HG03439 (cell line): Measurements from ENCODE around the gene MSH5.

Experiments used
- ATAC-seq: cut with Tn5 transposase; IDR thresholded peaks from one replicate; pipeline ENCODE4 v1.9.1; 2021; ENCODE audit warnings: mild to moderate bottlenecking, moderate library complexity; ENCODE audit not compliant: unreplicated experiment

Gene MSH5

DNA sequence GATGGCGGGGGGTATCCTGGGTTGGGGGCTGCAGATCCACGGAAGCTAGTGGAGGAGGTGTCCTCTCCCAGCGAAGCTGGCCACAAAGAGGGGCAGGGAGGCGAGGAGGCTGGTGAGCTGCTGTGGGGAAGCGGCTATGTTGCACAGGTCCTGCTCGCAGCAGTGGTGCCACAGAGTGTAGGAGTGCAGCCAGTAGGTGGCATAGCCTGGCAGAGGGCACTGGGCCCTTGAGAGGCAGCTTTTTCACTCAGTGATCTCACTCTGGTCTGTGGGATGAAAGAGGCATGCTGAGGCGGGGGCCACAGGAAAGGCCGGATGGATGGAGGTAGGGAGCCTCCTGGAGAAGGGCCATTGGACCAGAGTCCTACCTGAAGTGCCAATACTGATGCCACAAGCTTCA, 27.5 kb upstream of the MSH5 start:
- no peak for ATAC-seq

DNA sequence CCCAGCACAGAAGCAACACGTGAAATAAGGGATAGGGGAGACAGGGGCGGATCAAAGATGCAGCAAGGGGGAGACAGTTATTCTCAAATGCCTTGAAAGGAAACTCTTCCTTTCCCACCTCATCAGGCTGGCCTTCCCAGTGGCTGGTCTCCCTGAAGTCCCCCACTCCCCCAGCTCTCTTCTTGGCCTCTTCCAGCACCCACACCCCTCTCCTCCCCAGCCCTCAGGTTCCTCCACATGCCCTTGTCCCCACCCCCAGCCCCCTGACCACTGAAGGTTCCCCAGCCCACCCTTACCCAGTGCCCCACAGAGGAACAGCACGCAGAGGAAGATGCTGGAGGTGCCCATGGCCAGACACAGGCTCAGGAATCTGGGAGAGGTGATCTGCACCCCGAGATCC, 26.3 kb upstream of the MSH5 start:
- ATAC-seq = no peak

DNA sequence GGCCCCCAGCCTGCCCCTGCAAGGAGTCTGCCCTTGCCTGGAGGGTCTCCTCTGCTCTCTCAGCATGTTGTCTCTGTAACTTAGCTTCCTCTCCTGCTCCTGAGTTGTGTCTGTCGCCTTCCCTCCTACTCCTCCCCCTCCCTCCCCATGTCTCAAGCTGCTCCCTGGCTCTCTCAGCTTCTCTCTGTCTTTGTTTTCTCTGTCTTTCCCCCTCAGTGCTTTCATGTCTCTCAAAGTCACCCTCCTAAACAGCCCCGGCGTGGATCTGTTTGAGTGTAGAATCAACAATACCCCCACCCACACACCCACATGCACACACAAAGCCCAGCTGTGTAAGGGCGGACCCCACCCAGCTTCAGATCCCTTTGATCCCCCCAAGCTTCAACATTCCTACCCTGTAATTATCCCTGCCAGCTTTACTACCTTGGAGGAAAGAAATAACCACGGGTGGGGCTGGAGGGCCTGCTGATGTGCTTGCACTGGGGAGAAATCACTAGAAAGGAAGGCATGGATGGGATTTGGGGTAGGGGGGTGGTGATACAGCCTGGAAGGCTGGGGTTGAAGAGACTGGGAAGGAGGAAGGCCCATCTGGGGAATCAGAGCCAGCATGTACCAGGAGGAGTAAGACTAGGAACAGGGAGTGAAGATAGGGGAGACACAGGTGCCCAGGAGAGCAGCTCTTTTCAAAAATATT, 25.7 kb upstream of the MSH5 start:
- no peak for ATAC-seq

DNA sequence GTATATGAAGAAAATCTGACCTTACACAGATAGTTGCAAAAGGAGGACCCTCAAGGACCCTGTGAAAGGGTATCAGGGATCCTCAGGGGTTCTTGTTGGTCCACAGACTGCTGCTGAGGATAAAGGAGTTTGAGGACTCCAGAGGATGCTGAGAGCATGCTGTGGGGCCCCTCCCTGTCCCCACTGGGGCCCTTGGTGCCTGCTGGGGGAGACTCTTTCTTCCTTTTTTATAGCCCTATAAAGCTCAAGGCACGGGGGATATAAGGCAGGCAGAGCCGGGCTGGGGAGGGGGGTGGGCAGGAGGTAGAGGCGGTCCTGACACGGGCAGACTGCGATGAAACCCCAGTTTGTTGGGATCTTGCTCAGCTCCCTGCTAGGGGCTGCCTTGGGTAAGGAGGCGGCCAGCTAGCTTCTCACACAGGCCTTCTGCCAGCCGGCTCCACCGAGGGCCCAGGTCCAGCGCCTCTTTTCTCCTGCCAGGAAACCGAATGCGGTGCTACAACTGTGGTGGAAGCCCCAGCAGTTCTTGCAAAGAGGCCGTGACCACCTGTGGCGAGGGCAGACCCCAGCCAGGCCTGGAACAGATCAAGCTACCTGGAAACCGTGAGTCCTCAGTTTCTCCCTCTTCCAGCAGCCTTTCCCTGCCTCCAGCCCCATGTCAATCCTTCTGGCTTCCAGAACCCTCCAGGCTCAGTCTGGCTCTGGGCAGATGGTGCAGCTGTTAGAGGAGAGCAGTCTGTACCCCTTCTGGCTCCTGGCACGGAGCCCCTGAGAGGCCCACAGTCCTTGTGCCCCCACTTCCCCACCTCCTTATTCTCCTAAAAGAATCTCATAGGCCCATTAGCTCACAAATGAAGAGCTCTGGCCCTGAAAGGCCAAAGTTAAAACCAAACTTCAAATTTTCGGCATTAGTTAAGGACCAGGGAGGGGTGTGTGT, 24.5 kb upstream of the MSH5 start, which contains the start of gene LY6G6D:
Gene LY6G6D (plus strand): TSS at position 327 of the 937 bp plus-strand sequence. CDS start 8 bp downstream, at position 335.
- ATAC-seq = no peak

DNA sequence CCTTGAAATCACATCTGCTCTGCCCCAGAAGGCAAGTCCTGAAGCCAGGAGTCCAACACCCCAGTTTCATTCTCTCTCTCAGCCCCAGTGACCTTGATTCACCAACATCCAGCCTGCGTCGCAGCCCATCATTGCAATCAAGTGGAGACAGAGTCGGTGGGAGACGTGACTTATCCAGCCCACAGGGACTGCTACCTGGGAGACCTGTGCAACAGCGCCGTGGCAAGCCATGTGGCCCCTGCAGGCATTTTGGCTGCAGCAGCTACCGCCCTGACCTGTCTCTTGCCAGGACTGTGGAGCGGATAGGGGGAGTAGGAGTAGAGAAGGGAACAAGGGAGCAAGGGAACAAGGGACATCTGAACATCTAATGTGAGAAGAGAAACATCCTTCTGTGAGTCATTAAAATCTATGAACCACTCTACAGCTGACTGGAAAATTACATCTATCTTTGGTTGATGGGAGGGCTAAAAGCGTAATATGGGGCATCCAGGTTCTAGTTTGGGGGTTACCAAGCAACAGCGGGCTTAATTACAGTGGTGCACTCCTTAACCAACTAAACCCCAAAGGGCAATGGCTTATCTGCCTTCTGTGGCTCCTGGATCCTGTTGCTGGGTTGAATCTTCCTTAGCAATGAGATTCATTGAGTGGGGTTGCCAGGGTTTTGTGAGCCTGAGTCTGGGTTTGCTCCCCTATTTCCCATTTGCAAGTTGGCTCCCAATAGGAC, 22.1 kb upstream of the MSH5 start:
- ATAC-seq = no peak

DNA sequence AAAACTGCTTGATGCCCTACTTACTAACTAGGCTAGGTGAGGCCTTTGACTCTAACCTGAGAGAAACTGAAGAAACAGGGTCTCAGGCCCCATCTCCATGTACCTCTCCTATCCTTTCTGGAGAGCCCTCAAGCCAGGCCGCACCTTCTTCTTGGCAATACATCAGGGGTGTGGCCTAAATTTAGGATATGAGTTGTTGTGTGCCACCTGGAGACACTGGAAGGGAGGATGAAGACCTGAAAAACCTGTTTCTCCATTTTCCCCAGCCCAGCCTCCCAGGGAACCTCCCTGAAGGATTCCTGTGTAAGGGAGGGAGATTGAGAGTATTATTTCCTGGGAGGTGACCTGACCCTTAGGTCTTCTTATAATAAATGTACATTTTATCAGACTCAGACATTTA, 21.5 kb upstream of the MSH5 start:
- no peak for ATAC-seq

DNA sequence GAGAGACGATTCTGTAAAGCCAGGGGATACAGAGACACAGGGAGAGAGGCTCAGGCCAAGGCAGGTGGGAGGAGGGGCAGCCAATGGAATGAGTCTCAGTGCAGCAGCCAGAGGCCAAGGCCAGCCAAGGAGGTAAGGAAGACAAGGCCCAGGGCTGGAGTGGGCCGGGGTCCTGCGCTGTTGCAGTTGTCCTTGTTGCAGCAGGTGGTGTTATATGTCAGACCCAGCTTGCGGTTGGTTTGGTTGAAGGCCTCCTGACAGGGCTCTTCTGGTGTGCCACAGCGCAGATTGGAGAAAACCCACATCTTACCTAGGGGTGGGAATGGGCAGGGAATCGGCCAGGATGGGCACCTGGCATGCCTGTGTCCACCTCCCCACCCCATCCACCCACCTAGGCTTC, 20.8 kb upstream of the MSH5 start:
- no peak for ATAC-seq

DNA sequence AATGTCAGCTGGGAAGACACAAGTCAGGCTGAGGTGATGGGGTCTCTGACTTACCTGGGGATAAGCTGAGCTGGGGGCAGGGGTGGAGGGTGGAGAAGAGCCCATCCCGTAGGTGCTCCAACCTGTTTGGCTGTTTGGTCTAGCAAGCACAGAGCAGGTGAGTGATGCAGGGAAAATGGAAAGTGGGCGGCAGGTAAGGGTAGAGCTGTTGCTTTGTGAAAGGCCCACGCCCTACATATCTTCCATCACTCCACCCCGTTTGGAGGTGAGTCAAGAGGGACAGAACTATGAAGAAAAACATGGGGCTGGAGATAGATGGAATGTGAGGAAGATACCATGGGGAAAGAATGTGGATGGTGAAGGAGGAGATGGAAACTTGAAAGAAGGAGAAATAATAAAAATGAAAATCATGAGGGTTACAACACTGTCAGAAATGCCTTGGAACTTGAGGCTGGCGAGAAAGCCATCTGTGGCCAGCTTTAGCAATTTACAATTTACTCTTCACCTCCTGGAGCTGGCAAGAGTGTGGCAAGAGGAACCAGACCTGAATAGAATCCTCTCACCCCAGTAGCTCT, 19.5 kb upstream of the MSH5 start:
- ATAC-seq = no peak

DNA sequence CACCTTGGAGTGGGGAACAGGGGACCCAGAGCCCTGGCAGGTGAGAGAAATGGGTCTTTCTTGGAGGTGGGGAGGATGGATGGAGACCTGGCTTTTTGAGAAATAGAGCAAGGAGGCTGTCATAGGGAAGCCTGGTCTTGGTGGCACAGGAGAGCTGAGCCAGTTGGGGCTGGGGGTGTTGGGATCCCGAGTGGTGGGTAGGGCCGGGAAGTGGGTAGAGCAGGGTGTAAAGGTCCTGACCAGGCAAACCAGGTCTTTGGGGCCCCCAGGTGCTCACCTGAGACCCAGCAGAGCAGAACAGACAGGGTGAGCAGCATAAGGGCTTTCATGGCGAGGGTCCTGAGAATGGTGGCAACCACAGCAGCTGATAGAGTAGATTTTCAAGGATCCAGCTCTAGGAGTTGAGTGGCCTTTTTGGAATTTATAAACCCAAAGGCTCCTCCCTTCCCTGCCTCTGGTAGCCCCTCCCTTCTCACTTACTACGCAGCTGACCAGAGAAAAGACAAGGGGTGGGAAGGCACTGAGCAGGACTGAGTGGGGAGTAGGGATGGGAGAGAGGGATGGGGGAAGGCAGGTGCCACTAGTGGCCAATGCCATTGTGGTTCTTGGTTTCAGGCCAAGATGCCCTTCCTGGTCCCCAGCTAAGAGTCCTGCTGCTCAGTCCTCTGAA, 18.3 kb upstream of the MSH5 start, which contains the start of gene LY6G6C:
Gene LY6G6C (minus strand): TSS at position 396 of the 670 bp plus-strand sequence. CDS start 67 bp downstream, at position 329.
- no peak for ATAC-seq

DNA sequence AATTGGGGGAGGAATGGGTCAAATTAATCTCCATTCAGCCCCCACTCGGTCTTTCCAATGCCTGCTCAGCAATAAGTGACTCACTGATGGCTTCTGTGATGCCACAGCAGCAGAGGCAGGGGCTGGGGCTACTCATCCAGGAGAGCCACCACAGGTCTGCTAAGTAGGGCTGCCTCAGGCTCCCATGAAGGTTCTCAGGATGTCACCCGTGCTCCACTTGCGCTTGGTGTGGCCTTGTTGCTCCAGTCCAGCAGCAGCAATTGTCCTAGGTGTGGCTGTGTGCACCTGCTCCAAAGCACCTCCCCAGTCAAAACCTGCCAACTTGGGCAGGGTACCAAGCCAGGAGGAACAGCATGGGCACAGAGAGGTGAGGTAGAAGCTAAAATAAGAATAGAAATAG, 17.6 kb upstream of the MSH5 start:
- no peak for ATAC-seq

DNA sequence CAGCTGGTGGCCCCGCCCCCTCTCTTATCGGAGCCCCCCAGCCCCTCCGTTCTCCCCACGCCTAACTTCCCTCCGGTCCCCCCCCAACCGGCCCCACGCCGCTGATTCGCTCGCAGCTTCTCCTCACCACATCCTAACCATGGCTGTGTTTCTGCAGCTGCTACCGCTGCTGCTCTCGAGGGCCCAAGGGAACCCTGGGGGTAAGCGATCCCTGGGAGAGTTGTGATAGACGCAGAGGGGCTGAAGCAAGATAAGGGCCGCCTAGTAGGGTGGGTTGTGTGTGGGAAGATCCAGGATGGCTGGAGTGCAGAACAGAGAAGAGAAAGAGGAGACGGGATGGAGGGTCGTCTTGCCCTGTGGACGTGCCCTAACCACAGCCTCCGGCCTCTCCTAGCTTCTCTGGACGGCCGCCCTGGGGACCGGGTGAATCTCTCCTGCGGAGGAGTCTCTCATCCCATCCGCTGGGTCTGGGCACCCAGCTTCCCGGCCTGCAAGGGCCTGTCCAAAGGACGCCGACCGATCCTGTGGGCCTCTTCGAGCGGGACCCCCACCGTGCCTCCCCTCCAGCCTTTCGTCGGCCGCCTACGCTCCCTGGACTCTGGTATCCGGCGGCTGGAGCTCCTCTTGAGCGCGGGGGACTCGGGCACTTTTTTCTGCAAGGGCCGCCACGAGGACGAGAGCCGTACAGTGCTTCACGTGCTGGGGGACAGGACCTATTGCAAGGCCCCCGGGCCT, 16.4 kb upstream of the MSH5 start, which contains the start of gene MPIG6B:
Gene MPIG6B (plus strand): TSS at position 129 of the 735 bp plus-strand sequence. CDS start 11 bp downstream, at position 140.
- no peak for ATAC-seq

DNA sequence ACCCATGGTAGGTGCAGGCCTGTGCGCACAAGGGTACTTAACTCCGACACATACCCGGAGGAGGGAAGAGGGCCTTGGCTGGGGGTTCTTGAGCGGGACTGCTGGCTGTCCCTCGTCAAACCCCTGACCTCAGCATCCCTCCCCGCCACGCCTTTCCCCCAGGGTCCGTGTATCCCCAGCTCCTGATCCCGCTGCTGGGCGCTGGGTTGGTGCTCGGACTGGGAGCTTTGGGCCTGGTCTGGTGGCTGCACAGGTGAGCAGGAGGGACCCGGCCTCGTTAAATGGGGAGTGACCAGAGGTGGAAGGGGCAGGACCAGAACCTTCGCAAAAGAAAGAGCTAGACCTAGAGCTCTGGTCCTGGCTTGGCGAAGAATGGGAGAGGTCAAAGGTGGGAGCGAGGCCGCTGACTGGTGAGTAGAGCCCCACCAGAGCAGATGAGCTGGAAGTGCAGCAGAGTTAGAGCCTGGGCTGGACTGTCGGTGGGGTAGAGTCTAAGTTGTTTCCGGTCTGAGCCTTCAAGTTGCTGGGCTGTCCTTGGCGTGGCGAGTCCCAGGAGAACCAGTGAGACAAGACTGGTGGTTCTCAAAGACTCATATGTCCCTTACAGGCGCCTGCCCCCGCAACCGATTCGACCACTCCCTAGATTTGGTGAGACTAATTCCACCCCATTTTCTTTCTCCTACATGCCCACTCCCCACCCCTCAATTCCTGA, 15.7 kb upstream of the MSH5 start:
- no peak for ATAC-seq

DNA sequence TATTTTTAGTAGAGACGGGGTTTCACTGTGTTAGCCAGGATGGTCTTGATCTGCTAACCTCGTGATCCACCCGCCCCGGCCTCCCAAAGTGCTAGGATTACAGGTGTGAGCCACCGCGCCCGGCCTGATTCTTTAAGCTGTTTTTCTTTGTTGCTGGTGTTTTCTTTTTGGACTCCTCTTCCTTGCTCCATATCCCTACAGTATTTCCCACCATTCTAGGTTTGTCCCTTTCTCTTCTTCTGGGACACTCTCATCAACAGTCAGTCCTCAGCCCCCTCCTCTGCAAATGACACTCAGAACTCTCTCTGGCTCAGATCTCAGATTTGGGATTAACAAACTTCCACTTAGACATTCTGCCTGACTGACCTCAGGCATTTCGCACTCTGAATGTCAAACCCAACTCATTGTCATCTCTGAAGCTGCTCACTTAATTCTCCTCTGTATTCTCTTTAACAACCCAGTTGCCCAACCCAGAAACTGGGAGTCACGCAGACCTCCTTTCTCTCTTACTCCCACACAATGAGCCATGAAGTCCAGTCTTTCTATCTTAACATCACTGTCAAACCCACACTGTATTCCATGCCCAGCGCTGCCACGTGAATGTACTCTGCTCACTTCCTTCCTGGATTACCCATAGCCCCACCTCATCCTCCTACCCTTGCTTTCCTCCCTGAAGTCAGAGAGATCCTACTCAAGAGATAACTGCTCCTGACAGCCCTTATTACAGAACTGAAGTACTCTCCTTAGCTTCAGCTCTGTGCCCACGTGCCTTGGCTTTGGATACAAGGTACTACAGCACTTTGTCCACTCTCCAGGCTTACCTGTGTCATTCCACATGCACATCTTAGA, 14.1 kb upstream of the MSH5 start:
- ATAC-seq = no peak

DNA sequence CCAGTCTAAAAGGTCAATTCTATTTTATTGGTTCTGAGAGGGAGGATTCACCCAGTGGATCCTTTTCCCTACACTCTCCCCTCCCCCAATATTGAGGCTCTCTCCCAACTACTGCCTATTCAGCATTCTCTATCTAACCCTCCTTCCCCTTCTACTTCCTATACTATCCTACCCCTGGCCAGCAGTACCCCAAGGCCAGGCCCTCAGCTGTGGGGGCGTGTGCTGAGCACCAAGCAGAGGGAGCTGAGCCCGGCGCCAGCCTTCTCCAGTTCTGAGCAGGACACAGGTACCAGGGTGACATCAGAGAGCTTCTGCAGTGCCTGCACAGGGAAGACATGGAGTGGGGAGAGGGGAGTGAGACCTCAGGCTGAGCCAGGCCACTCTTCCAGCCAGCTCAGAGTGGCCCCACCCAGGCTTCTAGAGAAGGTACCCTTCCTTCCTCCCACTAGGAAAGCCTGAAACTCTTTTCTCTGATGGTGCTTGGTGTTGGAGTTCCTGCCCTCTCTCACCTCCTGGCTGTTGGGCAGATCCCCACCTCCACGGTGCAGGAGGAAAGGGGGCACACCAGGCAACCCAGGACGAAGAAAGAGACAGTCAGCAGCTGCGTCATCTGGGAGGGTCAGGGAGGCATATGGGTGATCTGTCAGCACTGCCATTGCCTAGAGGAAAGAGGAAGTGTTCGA, 12.6 kb upstream of the MSH5 start:
- ATAC-seq = no peak

DNA sequence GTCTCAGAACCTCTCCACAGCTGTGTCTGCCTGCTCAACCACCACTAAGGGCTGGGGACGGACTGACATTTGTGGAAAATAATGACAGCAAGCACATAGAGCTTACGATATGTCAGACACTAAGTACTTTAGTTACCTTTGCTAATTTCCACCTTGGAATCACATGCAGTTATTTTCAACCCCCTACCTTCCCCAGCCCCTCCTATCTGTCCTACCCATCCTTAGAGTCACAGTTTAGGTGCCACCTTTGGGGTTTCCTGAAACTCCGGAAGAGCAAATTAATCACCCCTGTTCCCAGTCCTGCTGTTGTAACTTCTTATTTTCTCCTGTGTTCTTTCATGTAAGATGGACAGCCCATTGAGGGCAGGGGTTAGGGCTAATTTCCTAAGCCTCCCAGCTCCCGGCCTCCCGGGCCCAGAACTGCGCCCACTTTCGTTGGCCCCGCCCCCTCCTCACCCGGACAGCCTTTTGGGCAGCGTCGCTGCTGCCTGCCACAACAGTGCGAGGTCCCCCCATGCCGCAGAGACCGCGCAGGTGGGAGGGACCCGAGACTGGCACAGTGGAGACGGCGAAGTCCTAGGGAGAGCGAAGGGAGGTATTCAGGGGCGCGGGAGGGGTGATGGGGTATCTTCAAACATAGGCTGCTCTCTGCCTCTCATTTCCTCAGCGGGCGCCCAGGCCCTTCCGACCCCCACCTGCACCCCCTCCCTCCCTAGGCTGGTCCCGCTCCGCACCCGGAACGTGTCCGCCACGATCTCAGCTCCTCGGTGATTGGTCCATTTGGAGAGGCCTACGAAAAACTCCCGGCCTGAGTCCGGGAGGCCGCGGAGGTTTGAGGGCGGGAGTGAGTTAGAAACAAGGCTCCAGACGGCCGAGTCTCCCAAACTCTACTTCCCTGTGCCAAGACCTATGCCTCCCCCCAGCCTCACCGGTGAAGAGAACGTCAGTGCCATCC, 11.8 kb upstream of the MSH5 start:
- no peak for ATAC-seq

DNA sequence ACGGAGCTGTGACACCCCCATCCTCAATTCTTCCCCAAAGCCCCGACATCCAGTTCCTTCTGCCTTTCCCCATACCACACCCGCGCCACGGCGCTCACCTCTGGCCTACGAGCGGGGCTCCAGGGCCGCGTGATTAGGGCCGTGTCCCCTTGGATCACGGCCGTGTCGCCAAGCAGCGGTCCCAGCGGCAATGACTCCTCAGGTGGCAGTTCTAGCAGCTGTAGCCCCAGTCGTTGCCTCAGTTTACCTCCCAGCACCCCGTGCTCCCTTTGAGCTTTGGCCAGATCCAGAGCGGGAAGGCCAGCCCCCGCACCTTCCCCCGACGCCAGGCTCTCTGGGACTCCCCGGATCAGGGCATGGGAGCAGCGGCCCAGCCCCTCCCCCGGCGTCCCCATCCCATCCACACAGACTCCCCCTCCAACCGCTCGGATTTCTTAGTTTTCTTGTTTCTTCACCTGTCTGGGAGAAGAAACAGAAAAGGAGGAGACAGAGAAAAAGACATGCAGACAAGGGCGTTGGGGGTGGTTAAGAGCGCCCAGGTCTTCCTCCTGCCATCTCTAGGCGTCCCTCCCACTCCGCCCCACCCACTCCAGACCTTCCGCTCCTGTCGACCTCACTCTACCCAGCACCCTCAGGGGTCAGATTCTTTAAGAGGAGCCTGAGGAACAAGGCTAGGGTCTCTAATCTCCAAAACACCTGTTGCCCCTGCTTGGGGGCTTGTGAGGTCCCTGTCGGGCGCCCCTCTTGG, 10.9 kb upstream of the MSH5 start, which contains the start of gene DDAH2:
Gene DDAH2 (minus strand): TSS at position 533 of the 748 bp plus-strand sequence. CDS start 138 bp downstream, at position 395.
- ATAC-seq = no peak
